Activated CD4-positive, CD25-positive, alpha-beta regulatory T cell treated with anti-CD3 and anti-CD28 coated beads, Interleukin-2, amount 50 U/mL, for 72 hours (primary cell): Measurements from ENCODE around the gene AFF2.

Experiments
- DNase-seq: peaks from one replicate; pipeline ENCODE4 v3.0.0; 2021

Gene AFF2

GRCh38 chrX:148940411-148940996, 440.1 kb downstream of the AFF2 start:
- DNase-seq, result no peak

GRCh38 chrX:148942754-148943153, 442.3 kb downstream of the AFF2 start:
- DNase-seq, result no peak

DNA sequence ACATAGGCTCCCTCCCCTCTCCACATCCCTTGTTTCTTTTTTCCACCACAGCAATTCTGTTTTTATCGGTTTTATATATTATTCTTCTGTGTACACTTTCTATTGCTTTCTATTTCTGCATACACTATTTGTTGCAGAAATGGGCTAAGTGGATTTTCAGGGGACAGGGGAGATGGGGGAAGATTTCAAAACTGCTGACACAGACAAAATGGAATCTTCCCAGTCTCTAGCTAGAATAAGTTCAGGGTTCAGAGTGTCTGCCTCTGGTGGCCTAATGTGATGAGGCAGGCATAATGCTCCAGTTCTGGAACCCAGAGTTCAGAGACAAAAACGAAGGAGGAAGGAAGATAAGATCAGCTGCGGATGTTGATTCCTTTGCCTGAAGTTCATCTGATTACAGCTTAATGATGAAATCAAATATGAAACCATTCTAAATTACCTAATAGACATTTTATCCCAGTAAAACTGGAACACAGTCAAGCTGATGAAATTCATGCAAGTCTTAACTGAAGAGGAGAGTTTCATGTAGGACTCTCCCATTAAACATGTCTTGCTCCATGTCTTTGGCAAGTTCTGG, 447.1 kb downstream of the AFF2 start:
- no peak for DNase-seq

DNA sequence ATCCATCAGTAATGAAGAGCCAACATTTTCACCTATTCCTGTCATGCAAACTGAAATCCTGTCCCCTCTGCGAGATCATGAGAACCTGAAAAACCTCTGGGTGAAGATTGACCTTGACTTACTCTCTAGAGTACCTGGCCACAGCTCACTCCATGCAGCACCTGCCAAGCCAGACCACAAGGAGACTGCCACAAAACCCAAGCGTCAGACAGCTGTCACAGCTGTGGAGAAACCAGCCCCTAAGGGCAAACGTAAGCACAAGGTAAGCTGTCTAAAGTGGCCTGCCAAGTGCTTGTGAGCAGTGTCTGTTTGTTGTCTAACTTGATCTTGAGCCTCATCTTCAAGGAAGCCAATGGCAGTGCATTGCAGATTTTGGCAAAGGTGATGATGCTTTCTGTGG, 455.9 kb downstream of the AFF2 start:
- no peak for DNase-seq

GRCh38 chrX:148958901-148959300, 458.5 kb downstream of the AFF2 start:
- no peak for DNase-seq

- no peak for DNase-seq
Observed at GRCh38 chrX:148960060-148960459, 459.6 kb downstream of the AFF2 start.

DNA sequence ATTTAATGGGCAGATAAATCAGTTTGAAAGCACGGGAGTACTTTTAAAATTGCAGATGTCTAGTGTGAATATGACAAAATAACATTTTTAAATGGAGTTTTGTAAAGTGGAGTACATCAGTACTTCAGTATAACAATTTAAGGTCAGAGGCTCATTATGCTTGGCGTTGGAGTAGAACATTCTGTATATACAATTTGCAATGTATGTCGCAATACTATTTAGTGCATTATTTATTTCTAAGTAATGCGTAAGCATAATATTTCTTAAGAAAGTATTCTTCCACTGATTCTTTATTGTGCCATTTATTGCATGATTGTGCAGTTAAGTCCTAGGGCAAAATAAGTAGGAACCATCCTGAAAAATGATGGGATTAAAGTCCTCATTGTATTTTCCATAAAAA, 461.6 kb downstream of the AFF2 start:
- DNase-seq, result no peak

DNA sequence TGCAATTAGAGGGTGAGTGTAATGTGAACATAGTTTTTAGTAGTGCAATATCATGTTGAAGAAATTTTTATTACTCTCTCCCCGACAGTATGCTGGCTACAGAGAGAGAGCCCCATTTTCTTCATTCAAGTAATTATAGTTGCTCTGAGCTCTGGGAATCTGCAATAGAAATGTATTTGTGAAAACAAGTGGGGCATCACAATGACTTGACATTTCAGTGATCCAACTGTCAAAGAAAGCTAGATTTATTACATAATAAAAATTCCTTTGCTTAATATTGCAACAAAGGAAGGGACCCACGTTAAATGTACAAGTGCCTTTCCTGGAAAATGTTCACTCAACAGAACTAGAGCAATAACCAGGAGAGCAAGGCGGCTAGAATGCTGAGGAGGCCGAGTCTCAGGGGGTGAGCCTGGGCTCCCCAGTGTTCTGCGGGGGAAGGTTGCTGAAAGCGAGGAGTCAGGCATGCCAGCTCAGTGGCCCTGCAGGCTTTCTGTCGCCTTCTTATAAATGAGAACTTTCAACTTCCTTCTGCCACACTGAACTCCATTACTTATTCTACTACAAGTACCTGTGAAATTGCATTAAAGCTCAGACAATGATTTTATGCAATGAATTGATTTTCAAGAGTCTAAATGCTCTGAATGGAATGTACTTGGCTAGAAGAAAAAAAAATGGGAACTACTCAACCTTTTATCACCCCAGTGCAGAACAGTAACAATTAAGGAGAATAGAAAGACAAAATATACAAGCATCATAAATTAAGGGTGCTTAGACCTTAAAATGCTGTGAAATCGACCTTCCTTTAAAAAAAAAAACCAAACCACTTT, 476.4 kb downstream of the AFF2 start:
- DNase-seq, result no peak

DNA sequence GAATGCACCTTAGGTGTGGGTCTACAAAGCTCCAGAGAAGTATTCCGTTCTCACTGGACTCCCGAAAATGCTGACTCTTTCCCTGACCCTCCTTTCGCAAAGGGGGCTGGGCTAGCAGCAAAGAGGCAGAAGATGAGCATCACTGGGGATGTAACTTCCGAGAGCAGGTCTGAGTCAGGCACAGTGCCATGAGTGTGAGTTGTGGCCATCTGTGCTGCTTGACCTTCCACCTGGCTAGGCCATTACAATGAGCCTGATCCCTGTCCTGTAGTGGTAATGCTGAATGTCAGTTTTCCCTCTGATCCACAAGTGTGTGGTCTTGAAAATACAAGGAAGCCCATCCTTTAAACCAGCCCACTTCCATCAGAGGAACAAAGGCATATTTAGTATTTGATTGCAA, 479.4 kb downstream of the AFF2 start:
- no peak for DNase-seq

GRCh38 chrX:148984238-148984637, 483.8 kb downstream of the AFF2 start:
- no peak for DNase-seq

DNA sequence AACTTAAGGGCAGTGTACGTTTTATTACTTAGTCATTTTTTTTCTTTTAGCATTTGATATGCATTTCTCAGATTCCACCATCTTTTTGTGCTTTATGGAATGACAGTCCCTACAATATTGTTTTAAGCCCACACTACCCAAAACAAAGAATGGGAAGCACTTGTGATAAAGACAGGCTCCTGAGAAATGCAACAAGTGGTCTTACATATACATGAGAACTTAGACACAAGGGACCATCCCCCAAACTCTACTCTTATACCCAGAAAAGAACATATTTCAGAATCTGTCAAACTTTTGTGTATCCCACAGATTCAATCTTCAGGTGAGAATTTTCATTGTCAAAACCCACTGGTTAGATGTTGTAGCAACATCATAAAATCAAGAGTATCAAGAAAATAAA, 491.1 kb downstream of the AFF2 start:
- DNase-seq, result no peak

- DNase-seq, result no peak
Observed at GRCh38 chrX:148995661-148996060, 495.2 kb downstream of the AFF2 start.

DNA sequence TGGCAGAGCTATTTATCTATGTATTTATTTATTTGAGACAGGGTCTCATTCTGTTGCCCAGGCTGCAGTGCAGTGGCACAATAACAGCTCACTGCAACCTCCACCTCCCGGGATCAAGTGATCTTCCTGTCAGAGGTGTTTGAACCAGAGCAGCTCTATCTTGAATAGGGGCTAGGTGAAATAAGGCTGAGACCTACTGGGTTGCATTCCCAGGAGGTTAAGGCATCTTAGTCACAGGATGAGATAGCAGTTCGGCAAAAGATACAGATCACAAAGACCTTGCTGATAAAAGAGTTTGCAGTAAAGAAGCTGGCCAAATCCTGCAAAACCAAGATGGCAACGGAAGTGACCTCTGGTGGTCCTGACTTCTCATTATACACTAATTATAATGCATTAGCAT, 501.9 kb downstream of the AFF2 start:
- no peak for DNase-seq

DNA sequence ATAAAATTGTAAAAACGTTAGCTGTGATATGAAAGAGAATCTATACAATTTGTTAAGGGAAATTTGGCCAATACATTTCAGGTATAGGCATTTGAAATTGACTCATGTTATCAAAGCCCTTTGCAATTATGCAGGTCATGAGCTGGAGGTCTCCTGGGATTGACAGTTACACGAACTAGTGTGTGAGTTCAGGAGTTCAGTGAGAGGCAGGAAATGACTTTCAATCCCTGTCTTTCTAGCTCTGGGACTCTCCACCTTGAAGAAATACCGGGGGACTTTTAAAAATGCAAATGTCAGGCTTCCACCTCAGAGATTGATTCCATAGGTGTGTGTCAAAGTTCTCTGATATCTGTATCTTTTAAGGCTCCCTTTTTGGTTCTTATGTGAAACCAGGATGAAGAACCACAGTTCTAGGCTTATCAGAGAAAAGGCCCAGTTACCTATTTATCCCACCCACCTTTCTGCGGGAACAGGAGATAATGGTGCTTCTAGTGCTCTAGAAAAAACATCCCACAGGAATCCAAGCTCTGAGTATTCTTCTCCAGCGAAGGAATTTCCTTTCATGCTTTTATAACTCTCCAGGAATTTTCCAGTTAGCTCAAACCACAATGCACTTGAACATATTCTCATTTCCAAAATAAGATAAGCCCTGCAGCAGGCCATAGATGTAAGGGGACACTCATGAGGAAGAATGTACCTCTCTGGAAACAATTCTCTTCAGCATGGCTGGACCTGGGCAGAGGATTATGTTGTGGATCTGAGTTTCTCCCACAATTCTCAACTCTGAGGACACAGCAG, 503.6 kb downstream of the AFF2 start:
- no peak for DNase-seq

- no peak for DNase-seq
Observed at GRCh38 chrX:149004936-149005335, 504.5 kb downstream of the AFF2 start.

DNA sequence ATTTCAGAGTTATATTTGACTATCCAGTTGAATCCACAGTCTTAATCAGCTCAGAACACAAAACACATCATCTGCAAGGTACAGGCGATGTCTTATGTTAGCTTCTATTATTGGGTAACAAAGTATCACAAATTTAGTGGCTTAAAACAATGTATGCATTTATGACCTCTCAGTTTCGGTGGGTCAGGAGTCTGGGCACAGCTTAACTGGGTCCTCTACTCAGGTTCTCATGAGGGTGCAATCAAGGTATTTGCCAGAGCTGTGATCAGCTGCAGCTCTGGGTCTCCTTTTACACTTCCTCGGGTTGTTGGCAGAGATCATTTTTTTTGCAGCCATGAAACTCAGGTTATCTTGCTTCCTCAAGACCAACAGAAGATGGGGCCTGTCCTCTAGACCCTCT, 505.8 kb downstream of the AFF2 start:
- no peak for DNase-seq

GRCh38 chrX:149007423-149007822, 507.0 kb downstream of the AFF2 start:
- DNase-seq, result no peak

- DNase-seq, result no peak
Observed at GRCh38 chrX:149010013-149010852, 509.8 kb downstream of the AFF2 start.

DNA sequence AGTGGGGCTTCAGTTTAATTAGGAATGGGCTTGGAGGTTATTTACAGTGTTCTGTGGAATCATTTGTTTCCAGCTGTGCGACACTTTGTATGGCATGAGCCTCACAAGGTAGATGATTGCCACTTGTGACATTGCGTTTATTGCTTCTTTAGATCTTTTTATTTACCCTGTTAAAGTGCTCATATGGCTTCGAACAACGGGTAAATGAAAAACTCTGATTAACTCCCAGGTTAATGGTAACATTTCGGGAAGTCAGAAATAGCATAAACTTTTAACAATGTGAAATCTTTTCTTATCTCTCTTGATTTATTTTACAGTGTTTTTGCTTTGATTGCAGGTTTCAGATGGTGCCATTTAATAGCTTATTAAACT, 510.4 kb downstream of the AFF2 start:
- DNase-seq, result no peak

DNA sequence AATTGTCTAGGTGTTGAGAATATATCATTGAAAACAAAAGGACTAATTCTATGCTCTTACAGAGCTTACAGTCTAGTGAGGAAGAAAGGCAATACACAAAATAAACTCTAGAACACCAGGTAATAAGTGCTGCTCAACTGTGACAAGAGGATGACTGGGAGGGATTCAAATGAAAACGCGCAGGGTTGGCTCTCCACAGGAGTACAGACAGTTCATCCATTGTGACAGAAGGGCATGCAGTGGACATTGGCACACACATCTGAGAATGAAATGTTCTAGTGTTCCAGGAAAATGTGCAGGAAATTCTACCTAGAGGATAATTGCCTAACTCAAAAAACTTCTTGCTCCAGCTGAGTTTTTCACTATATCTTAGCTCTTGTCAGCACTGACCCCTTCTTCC, 512.7 kb downstream of the AFF2 start:
- no peak for DNase-seq

GRCh38 chrX:149021159-149021558, 520.7 kb downstream of the AFF2 start:
- DNase-seq, result no peak

- DNase-seq, result no peak
Observed at GRCh38 chrX:149022485-149022884, 522.1 kb downstream of the AFF2 start.

GRCh38 chrX:149032449-149032848, 532.0 kb downstream of the AFF2 start:
- no peak for DNase-seq
